ENCODE results near the gene FURIN.
"Not testable (repeated sequence)": the region's sequence is repeated elsewhere in the genome, so short reads cannot be mapped to it uniquely, and the experiment has no call there.

FURIN gene

DNA sequence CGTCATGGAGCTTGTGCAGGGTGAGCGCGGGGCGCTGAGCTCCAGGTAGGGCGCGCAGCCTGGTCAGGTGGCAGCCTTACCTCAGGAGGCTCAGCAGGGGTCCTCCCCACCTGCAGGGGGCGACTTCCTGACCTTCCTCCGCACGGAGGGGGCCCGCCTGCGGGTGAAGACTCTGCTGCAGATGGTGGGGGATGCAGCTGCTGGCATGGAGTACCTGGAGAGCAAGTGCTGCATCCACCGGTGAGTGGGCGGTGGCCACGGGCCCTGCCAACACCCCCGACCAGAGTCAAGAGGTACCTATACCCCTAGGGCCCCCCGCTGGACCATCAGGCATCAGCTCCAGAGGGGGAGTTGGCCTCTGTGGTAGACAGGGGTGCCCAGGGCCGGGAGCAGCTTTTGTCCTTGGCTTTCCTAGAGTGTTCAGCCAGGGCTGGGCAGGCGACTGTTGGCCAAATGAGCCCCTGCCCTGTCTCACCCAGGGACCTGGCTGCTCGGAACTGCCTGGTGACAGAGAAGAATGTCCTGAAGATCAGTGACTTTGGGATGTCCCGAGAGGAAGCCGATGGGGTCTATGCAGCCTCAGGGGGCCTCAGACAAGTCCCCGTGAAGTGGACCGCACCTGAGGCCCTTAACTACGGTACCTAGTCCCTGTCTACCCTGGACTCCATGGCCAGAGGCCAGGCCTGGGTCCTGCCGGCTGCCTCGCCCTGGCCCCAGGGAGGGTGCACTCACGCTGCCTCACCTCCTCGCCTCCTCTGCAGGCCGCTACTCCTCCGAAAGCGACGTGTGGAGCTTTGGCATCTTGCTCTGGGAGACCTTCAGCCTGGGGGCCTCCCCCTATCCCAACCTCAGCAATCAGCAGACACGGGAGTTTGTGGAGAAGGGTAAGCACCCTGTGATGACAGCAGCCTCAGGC lies 25.0 kb downstream of the FURIN start:
- FAIRE-seq (no peak), DNase-seq (ENCODE audit: extremely low spot score, insufficient read length, low read depth) (no peak)

DNA sequence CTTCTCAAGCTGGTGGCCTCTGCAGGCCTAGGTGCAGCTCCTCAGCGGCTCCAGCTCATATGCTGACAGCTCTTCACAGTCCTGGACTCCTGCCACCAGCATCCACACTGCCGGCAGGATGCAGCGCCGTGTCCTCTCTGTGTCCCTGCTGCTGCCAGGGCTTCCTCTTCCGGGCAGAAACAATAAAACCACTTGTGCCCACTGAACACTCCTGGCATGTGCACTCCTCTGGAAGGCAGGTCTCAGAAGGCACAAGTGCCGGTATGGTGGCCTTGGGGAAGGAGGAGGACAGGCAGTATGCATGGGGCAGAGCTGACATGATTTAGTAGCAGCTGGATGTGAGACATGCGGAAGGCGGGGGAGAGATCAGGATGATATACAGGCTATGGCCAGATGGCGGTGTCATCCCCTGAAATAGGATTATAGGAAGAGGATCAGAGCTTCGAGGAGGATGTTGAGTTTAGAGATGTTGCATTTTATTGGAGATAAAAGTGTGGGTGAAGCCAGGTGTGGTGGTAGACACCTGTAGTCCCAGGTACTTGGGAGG lies 27.3 kb downstream of the FURIN start:
- FAIRE-seq = no peak
- no peak for DNase-seq (ENCODE audit: extremely low spot score, insufficient read length, low read depth)

DNA sequence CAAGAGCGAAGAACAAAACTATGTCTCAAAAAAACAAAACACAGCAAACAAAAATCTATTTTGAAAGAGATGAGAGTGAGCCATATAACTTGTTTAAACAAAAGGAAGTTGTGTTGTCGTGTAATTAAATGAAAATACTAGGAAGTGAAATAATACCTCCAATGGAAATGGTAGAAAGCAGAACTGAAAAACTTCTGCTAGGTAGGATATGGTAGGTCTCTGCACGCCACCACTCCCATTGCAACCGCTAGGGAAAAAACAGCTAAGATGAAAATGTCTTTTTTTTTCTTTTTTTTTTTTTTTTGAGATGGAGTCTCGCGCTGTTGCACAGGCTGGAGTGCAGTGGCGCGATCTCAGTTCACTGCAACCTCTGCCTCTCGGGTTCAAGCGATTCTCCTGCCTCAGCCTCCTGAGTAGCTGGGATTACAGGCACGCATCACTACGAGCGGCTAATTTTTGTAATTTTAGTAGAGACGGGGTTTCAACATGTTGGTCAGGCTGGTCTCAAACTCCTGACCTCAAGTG lies 28.8 kb downstream of the FURIN start:
- DNase-seq (ENCODE audit: extremely low spot score, insufficient read length, low read depth) = peak; percentile 50
- FAIRE-seq = peak; percentile 60

DNA sequence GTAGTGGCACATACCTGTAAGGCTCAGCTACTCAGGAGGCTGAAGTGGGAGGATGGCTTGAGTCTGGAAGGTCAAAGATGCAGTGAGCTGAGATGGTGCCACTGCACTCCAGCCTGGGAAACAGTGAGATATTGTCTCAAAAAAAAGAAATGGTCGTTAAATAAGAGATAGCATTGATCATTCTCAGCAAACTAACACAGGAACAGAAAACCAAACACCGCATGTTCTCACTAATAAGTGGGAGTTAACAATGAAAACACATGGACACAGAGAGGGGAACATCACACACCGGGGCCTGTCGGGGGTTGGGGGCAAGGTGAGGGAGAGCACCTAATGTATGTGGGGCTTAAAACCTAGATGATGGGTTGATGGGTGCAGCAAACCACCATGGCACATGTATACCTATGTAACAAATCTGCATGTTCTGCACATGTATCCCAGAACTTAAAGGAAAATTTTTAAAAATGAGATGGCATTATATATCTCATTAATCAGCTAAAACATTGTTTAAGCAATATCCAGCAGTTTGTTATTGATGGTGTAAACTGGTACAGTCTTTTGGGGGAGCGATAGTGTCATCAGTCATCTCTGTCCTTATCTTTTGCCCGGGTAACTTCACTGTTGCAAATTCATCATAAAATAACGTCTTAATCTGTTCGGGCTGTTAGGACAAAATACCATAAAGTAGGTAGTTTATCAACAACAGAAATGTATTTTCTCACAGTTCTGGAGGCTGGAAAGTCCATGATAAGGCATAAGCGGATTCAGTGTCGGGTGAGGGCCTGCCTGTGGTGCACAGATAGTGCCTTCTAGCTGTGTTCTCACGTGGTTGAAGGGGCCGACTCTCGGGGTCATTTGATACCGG lies 33.0 kb downstream of the FURIN start:
- DNase-seq (ENCODE audit: extremely low spot score, insufficient read length, low read depth) = no peak
- FAIRE-seq = no peak

DNA sequence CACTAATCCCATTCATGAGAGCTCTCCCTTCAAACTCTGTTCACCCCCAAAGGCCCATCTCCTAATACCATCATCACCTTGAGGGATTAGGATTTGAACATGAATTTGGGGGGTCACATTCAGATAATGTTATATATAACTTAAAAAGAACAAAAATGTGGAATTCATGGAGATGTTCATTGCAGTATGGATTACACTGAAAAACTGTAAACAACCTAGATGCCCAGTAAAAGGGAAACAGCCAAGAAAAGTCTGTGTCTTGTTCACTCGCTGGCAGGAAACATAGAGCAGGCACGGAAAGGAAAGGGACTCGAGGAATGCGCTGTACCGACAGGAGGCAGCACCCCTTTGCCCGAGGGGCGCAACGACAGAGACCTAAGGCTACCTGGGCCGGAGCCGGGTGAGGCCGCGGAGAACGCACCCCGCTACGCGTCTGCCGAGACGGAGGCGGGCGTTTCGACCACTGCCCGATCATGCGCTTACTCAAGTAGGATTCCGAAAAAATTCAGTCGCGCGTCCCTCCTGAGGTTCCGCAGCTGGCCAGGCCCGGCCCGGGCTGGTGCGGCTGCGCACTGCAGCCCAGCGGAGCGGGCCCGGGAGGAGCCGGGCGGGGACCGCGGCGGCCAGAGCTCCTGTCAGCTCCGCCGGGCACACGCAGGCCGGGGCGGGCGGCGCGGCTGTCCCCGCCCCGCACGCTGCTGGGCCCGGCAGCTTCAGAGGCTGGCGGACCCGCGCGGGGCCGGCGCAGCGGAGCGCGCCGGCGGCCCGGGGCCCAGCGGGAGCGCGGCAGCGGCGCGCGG lies 33.9 kb downstream of the FURIN start:
- DNase-seq (ENCODE audit: extremely low spot score, insufficient read length, low read depth) (peak; percentile 86), FAIRE-seq (peak; percentile 74)

DNA sequence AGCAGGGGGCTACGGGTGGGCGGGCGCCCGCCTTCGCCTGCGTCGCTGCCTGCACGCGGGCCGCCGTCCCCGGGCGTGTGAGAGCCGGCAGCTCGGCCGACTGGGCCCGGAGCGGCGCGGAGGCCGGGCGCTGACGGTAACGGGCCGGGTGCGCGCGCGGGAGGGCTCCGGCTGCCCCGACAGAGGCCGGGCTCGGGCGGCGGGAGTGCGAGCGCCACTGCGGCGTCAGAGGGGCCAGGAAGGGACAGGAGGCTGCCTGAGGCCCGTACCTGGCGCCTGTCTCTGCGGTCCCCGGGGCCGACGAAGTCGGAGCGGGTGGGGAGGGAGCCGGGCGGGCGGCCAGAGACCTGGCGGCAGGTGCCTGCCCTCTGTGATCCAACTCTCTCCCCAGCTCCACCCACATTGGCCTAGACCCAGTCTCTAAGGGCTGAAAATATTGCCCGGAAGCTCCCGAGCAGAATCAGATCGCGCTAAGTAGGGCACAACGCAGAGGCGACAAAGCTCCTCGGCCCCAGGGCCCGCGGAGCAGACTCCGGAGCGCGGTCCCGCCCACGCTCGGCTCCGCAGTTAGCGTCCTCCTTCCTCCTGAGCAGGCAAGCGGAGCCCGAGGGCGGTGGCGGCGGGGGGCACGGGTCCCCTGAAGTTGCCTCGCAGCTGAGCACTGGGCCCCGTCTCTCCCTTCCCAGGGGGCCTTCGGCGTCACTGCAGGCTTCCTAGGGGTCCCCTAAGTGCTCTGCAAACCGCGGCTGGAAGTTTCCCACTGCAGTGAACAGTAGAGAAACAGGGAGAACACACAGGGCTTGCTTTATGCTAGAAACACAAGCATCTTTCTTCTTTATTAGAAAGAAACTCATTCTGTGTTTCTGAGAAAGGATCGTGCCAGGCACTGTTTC lies 34.7 kb downstream of the FURIN start, which contains the start of gene MAN2A2:
Gene MAN2A2 (plus strand): TSS at position 463 of the 893 bp plus-strand sequence. CDS start 906 bp downstream, outside the sequence.
- DNase-seq (ENCODE audit: extremely low spot score, insufficient read length, low read depth) (peak; percentile 80), FAIRE-seq (peak; percentile 82)

DNA sequence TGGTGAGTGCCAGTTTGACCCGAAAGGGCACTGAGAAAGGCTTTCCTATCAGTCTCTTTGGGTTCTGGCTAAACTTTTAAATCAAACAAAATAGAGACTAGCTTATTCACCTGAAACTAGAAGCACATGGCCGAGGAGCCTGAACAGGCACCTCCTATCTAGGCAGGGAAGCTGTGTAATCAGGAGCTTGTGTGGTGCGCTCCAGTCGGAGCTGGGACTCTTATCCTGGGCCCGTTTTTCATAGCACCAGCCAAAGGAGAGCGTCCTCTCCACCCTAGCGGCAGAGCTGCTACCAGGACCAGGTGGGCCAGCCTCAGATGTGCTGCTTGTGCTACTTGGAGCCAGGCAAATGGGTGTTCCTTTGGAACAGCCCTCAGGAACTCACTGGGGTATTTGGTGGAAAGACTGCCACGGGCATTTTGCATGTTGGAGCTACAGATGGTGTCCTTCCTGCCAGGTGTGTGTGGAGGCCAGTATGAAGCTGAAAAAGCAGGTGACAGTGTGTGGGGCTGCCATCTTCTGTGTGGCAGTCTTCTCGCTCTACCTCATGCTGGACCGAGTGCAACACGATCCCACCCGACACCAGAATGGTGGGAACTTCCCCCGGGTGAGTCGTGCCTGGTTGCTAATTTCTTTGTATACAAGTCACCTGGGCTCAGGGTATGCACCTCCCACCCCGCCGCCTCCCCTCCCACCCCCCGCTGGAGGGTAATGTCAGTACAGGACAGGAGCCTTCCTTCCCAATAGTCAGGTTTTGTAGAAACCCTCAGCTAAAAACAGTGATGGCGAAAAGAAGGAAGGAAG lies 35.5 kb downstream of the FURIN start:
- no peak for DNase-seq (ENCODE audit: extremely low spot score, insufficient read length, low read depth)
- no peak for FAIRE-seq

DNA sequence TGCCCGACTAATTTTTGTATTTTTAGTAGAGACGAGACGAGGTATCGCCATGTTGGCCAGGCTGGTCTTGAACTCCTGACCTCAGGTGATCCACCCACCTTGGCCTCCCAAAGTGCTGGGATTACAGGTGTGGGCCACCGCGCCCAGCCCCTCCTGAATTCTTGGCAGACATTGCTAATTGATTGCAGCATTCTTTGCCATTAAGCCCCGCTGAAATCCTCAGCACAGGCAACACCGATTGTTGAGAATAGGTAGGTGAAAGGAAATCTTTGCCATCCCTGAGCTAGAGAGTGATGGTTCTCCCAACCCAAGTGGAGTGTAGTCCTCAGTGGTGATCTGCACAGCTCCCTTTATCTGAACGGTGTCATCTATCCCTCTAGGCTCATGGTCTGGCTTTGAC lies 36.4 kb downstream of the FURIN start:
- no peak for DNase-seq (ENCODE audit: extremely low spot score, insufficient read length, low read depth)
- FAIRE-seq = no peak

DNA sequence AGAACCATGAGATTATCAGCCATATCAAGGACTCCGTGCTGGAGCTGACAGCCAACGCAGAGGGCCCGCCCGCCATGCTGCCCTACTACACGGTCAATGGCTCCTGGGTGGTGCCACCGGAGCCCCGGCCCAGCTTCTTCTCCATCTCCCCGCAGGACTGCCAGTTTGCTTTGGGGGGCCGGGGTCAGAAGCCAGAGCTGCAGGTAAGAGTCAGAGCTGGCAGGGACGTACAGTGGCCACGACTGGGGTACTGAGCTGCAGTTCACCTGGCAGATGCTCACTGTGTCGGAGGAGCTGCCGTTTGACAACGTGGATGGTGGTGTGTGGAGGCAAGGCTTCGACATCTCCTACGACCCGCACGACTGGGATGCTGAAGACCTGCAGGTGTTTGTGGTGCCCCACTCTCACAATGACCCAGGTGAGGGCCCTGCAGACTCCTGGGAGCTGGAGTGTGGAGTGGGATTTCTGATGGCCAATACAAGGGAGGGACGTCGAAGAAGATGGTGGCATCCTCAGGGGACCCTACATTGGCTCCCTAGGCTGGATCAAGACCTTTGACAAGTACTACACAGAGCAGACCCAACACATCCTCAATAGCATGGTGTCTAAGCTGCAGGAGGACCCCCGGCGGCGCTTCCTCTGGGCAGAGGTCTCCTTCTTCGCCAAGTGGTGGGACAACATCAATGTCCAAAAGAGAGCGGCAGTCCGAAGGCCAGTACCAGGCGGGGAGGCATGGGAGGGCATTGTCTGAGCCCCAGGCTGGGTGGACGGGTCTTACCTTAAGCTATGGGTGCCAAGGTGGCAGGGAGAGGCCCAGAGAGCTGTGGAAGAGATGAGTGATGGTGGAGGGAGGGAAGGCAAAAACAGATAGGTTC lies 37.2 kb downstream of the FURIN start:
- no peak for DNase-seq (ENCODE audit: extremely low spot score, insufficient read length, low read depth)
- no peak for FAIRE-seq

DNA sequence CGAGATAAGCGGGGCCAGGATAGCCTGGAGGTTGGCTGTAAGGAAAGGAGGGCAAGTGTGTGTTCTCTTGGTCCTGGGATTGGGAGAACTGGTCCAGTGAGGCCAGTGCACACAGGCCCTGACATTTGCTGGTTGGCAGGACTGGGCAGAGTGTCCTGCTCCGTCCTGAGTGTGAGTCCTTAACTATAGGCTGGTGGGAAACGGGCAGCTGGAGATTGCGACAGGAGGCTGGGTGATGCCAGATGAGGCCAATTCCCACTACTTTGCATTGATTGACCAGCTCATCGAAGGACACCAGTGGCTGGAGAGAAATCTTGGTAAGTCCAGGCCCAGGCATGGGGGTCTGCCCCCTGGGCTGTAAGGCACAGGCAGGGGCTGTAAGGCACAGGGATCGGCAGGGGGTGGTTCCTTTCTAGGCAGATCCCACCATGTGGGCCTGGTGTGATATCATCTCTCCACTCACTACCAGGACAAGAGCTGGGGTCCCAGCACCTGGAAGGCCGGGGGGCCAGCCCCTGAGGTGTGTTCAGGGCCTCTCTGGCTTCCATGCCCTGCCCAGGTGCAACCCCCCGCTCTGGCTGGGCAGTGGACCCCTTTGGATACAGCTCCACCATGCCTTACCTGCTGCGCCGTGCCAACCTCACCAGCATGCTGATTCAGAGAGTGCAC lies 37.9 kb downstream of the FURIN start:
- no peak for DNase-seq (ENCODE audit: extremely low spot score, insufficient read length, low read depth)
- no peak for FAIRE-seq

DNA sequence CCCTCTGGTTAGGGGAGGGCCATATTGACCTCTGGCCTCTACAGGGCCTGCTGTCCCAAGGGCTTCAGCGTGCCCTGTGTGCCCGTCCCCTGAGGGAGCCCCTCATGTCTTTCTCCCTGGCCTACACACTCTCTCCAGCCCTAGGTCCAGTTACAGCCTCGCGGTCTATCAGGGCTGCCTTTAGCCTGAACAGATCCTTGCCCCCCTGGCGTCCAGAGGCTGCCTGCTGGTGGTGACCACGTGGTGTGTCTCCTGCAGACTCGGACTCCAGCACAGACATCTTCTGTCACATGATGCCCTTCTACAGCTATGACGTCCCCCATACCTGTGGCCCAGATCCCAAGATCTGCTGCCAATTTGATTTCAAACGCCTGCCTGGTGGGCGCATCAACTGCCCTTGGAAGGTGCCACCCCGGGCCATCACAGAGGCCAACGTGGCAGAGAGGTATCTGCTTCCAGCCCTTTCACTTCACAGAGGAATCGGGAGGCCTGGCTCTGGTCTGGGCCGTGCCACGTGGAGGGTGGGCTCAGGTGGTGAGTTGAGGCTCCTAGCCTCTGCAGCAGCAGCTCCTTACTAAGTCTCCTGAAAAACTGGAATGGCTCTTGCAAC lies 38.8 kb downstream of the FURIN start:
- DNase-seq (ENCODE audit: extremely low spot score, insufficient read length, low read depth) = no peak
- FAIRE-seq = no peak

DNA sequence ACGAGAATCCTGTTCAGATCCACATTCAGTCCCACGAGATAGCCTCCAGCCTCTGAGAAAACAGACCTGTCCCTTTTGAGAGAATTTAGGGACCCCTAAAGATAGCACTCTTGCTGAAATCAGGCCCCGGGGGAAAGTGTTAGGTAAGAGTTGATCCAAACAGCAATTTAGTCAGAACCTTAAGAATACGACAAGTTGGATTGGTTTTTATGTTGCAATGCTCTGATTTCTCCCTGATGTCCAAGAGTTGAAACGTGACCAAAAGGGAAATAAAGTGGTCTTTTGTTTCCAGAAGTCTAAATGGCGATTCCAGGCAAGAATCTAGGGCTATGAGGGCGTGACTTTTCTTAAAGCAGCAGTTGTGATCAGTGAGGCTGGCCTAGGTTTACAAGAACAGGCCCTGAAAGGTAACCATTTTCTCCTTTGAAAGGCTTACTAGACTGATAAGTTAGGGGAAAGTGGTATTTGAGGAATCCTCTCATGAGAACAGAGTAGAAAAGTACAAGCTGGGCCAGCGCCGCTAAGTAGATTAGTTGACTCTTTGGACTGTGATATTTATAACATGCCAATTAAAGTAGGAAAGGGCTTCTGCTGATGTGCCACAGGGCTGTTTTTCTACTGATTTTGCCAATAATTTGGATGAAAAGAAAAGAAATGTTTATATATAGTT lies 39.6 kb downstream of the FURIN start:
- FAIRE-seq (no peak), DNase-seq (ENCODE audit: extremely low spot score, insufficient read length, low read depth) (no peak)

DNA sequence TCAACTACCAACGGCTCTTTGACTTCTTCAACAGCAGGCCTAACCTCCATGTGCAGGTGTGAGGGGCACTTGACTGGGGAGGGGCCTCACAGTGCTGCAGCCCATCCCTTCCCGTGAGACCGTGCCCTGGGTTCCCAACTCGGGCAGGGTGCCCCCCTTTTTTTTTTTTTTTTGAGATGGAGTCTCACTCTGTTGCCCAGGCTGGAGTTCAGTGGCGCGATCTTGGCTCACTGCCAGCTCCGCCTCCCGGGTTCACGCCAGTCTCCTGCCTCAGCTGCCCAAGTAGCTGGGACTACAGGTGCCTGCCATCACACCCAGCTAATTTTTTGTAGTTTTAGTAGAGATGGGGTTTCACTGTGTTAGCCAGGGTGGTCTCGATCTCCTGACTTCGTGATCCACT lies 41.1 kb downstream of the FURIN start:
- not testable (repeated sequence) for FAIRE-seq; DNase-seq (ENCODE audit: extremely low spot score, insufficient read length, low read depth)

DNA sequence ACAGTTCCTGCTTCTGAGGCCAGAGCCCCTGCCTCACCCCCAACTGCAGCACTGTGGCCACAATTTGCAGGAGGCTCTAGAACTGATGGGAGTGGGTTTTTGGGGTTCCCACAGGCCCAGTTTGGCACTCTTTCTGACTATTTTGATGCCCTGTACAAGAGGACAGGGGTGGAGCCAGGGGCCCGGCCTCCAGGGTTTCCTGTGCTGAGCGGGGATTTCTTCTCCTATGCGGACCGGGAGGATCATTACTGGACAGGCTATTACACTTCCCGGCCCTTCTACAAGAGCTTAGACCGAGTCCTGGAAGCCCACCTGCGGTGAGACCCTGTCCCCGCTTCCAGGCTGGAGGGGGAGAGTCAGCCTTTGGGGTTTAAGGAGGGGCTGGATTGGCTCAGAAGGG lies 41.6 kb downstream of the FURIN start:
- DNase-seq (ENCODE audit: extremely low spot score, insufficient read length, low read depth) = no peak
- FAIRE-seq = no peak
